ENCODE results near the gene TPD52L1.

GRCh38 chr6:125182237-125183008, 28.9 kb downstream of the TPD52L1 start:
- TF ChIP-seq, protein P1, sequence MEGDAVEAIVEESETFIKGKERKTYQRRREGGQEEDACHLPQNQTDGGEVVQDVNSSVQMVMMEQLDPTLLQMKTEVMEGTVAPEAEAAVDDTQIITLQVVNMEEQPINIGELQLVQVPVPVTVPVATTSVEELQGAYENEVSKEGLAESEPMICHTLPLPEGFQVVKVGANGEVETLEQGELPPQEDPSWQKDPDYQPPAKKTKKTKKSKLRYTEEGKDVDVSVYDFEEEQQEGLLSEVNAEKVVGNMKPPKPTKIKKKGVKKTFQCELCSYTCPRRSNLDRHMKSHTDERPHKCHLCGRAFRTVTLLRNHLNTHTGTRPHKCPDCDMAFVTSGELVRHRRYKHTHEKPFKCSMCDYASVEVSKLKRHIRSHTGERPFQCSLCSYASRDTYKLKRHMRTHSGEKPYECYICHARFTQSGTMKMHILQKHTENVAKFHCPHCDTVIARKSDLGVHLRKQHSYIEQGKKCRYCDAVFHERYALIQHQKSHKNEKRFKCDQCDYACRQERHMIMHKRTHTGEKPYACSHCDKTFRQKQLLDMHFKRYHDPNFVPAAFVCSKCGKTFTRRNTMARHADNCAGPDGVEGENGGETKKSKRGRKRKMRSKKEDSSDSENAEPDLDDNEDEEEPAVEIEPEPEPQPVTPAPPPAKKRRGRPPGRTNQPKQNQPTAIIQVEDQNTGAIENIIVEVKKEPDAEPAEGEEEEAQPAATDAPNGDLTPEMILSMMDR (IDR thresholded peaks at IDR 0.05): no peak
- TF ChIP-seq POLR2A (IDR thresholded peaks at IDR 0.05): no peak
